ENCODE results near the gene DMP1.
"Not testable (repeated sequence)": the region's sequence is repeated elsewhere in the genome, so short reads cannot be mapped to it uniquely, and the experiment has no call there.

DMP1 gene

DNA sequence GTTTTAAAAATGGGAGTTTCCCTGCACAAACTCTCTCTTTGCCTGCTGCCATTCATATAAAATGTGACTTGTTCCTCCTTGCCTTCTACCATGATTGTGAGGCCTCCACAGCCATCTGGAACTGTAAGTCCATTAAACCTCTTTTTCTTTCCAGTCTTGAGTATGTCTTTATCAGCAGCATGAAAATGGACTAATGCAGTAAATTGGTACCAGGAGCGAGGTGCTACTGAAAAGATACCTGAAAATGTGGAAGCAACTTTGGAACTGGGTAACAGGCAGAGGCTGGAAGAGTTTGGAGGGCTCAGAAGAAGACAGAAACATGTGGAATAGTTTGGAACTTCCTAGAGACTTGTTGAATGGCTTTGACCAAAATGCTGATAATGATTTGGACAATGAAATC is 40.9 kb downstream of the DMP1 start:
- DNase-seq = not testable (repeated sequence)

DNA sequence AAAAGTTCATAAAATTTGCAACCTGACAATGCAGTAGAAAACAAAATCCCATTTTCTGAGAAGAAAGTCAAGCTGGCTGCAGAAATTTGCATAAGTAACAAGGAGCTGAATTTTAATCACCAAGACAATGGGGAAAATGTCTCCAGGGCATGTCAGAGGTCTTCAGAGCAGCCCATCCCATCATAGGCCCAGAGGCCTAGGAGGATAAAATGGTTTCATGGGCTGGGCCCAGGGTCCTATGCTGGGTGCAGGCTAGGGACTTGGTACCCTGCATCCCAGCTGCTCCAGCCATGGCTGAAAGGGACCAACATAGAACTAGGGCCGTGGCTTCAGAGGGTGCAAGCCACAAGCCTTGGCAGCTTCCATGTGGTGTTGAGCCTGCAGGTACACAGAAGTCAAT is 42.0 kb downstream of the DMP1 start:
- DNase-seq = not testable (repeated sequence)

DNA sequence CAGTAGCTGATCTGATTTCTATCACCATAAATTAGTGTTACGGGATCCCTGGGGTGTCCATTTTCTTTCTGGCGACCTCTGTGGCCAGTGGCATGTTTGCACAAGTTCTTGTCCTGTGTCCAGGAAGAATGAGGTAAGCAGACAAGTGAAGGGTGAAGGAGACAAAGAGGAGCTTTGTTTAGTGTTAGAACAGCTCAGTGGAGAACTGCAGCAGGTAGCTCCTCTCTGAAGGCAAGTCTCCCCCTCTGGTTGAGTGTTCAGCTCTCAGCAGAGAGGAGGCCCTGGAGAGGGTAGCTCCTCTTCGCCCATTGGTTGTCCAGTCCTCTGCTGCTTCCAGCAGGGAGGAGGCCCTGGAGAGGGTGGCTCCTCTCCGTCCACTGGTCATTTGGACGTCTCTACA is 47.2 kb downstream of the DMP1 start:
- no peak for DNase-seq

- DNase-seq = no peak
Measured at GRCh38 chr4:87697945-87698344, 47.9 kb downstream of the DMP1 start.

GRCh38 chr4:87698394-87698793 is 48.3 kb downstream of the DMP1 start:
- no peak for DNase-seq

DNA sequence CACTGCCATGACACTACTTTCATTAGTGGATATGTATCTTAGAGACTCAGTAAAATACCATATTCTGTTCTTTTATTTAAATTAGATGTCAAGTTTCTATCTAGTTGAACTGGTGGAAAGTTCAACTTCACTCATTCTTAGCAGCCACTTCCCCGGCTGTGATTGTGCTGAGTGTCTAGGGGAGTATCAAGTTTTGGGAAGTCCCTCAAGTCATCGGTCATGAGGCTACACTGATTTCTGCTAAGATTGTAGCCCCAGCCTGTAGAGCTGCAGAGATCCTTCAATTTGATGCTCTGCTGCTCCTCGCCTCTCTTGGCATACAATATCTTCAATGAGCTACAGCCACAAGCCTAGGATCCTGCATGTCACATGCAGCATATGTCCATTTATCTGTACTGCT is 53.9 kb downstream of the DMP1 start:
- DNase-seq = no peak

DNA sequence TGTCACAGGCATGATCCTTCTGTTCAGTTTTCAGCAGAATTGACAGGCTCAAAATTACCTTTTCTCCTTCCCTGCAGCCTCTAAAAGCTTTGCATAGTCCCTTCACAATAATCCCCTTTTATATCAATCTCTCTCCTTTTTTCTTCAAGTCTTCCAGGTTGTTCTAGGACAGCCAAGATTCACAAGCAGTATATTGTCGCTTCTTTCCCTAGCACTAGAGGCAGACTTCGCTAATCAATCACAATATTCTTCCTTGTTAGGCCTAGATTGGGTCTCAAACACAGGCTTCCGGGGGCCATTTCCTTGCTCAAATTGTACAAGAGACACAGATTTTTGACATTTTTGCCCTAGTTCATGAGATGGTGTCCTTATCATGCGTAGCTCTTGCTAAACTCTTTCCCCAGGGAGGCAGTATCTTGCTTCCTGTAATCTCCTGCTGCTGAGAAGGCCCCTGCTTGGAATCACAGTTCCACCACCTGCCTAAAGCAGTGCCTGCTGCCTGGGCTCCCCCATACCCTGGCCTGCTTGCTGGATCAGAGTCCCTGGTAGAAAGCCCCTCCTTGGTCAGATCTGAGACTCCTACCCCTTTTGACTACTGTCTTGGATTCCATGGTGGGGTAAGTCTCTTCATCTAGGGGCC is 57.3 kb downstream of the DMP1 start:
- no peak for DNase-seq

Measured in activated T-cell treated with anti-CD3 and anti-CD28 coated beads, Interleukin-2, amount 50 U/mL, for 1 hour (primary cell).